ENCODE results near the gene TMEM201.

The TMEM201 gene

DNA sequence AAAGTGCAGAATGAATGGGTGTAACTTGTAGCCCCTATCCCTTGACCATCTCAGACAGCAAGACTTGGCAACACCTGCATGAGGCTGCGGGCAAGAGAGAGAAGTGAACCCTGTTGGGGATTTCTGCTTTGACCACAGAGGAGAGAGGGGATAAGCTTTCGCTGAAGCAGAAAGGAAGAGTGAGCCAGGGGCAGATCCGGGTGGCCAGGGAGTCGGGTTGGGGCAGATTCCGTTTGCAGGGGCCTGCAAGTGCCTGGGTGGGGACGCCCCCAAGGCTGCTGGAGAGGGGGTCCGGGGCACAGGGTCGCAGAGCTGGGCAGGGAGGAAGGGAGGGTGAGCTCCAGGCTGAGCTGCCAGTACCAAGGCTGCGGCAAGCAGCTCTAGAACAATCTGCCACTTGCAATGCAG, 37.5 kb downstream of the TMEM201 start:
- no peak overlapping the region for H3K4me3 ChIP-seq (replicated peaks; ENCODE audit: low read depth, low read length)
- TF ChIP-seq, protein P1, sequence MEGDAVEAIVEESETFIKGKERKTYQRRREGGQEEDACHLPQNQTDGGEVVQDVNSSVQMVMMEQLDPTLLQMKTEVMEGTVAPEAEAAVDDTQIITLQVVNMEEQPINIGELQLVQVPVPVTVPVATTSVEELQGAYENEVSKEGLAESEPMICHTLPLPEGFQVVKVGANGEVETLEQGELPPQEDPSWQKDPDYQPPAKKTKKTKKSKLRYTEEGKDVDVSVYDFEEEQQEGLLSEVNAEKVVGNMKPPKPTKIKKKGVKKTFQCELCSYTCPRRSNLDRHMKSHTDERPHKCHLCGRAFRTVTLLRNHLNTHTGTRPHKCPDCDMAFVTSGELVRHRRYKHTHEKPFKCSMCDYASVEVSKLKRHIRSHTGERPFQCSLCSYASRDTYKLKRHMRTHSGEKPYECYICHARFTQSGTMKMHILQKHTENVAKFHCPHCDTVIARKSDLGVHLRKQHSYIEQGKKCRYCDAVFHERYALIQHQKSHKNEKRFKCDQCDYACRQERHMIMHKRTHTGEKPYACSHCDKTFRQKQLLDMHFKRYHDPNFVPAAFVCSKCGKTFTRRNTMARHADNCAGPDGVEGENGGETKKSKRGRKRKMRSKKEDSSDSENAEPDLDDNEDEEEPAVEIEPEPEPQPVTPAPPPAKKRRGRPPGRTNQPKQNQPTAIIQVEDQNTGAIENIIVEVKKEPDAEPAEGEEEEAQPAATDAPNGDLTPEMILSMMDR (IDR thresholded peaks at IDR 0.05; ENCODE audit: low read length, missing control alignments), result no peak
- no peak for DNase-seq (ENCODE audit: low read depth)

DNA sequence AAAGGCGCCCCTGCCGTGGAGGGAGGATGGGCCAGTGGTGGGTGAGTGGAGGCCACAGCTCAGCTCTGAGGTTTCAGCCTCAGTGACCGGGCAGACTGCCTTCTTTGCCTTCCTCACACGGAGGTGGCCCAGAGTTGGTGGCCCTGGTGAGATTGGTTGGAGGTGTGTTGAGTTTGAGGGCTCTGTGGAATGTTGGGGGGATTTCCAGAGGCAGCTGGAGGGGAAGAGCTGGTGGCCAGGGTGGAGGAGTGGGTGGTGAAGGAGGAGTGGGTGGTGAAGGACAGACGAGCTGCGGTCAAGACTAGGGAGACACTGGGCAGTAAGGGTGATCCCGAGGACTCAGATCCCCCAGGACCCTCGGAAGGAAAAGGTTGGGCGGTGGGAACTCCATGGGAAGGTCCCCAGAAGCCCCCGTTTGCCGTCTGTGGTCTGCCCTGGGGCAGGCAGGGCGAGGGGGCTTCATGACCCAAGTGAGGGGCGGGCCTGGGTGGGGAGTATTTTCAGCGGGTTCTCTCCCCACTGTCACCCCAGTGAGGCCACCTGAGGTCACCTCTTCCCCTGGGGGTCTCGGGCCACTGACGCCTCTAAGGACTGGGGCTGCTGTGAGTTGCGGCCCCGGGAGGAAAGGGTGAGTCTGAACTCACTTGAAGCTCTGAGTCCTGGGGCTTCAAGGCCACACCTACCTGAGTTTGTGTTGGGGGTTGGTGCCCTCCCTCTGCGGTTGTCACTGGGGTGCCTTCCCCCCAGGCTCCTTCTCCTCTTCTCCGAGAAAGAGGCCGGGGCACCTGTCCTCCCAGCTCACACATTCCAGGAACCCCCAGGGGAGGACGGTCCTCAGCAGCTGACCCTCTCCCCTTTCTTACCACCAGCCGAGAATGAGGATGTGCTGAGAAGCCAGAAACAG, 40.1 kb downstream of the TMEM201 start:
- no peak for DNase-seq (ENCODE audit: low read depth)
- TF ChIP-seq, protein P1 (IDR thresholded peaks at IDR 0.05; ENCODE audit: low read length, missing control alignments), result no peak
- H3K4me3 ChIP-seq (replicated peaks; ENCODE audit: low read depth, low read length), result no peak overlapping the region

DNA sequence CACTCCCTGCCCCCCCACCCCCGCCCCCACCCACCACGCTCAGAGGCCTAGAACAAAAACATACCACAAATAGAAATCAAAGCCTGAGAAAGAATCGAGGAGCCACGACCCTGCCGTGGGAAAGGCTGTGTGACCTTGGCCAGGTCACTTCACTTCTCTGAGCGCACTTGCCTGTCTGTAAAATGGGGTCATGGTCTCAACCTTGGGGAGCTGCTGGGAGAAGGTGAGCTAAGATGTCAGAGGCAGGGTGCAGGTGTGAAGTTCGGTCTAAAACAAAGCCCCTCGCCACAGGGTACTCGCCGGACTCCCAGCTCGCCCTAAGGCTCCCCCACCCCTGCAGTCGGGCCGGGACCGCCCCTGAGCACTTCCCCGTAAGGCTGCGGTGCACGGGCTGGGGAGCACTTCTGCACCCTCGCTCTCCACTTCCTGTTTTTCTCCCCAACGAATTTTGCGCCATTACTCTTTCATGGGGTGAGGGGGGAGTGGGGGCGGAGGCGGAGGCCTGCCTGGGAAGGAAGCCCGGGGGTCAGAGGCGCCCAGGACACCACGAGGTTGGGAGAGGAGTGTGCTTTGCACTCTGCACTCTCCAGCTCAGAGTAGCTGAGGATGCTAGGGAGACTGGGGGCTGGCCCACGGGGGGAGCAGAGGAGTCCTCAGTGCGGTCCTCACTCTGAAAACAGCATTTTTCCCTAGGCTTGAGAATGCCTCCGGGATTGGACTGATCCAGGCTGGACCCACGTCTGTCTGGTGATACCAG, 40.9 kb downstream of the TMEM201 start:
- no peak overlapping the region for H3K4me3 ChIP-seq (replicated peaks; ENCODE audit: low read depth, low read length)
- DNase-seq (ENCODE audit: low read depth), result no peak
- TF ChIP-seq, protein P1 (IDR thresholded peaks at IDR 0.05; ENCODE audit: low read length, missing control alignments), result no peak

DNA sequence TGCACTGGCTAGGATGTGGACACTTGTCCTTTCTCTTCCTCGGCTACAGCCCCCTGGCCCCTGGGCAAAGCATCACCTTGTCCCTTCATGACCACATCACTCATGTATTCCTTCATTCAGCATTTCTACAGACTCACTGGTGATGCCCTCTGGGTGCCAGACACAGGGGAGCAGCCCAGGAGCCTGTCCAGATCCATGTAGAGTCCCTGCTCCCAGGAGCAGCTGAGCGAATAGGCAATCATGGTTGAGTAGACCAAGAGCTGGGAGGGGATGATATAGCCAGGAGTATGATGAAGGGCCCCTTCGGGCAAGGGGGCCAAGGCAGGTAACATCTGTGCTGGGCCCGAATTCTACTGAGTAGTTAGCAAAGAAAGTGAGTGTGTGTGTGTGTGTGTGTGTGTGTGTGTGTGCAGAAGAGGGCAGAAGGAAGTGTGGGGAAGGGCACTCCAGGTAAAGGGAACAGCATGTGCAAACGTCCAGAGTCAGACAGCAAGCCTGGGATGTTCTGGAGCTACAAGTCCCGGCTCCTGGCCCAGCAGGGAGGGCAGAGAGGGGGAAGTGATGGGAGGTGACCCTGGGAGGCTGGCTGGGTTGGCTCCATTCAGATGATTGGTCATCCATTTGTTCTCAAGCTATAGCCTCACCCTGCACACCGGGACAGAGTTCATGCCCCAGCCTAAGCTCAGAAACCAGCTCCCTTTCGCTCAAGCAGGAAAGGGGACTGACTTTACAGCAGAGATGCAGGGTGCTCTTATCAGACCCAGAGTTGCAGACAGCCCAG, 41.8 kb downstream of the TMEM201 start:
- TF ChIP-seq, protein P1 (IDR thresholded peaks at IDR 0.05; ENCODE audit: low read length, missing control alignments), result no peak
- H3K4me3 ChIP-seq (replicated peaks; ENCODE audit: low read depth, low read length), result no peak overlapping the region
- DNase-seq (ENCODE audit: low read depth), result no peak

DNA sequence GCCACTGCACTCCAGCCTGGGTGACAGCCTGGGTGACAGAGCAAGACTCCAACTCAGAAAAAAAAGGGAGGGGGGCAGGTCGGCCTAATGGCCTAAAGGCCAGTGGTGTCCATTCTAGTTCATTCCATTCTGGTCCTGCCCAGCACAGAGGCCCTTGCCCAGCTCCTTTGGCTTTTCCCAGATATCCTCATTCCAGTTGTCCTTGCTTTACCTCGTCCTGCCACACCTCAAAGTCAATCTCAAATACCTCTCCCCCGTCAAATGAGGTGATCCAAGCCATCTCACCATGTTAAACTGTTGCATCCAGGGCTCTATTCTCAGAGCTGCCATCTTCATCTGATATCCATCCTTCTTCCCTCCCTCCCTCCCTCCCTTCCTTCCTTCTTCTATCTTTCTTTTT, 42.9 kb downstream of the TMEM201 start:
- DNase-seq (ENCODE audit: low read depth), result no peak
- no peak overlapping the region for H3K4me3 ChIP-seq (replicated peaks; ENCODE audit: low read depth, low read length)
- TF ChIP-seq, protein P1 (IDR thresholded peaks at IDR 0.05; ENCODE audit: low read length, missing control alignments), result no peak

DNA sequence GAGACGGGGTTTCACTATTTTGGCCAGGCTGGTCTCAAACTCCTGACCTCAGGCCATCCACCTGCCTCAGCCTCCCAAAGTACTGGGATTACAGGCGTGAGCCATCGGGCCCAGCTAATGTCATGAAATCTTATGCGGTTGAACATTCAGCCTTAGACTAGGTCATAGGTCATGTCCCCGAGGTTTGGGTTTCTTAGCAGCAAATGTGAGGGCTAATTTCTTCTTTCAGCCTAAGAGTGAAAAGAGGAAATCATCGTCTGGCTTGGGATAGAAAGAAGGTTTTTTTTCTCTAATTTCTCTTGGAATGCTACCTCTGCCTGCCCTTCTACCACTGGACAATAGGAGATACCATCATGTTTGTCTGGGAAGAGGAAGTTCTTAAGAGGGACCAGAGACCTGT, 44.8 kb downstream of the TMEM201 start:
- TF ChIP-seq, protein P1 (IDR thresholded peaks at IDR 0.05; ENCODE audit: low read length, missing control alignments), result no peak

More for the DNA sequence above, 44.8 kb downstream of the TMEM201 start:
- H3K4me3 ChIP-seq (replicated peaks; ENCODE audit: low read depth, low read length), result no peak overlapping the region
- DNase-seq (ENCODE audit: low read depth), result no peak
